Measurements from ENCODE around the gene GLB1L2.
"Not testable (repeated sequence)": the region's sequence is repeated elsewhere in the genome, so short reads cannot be mapped to it uniquely, and the experiment has no call there.

The GLB1L2 gene, protein sequence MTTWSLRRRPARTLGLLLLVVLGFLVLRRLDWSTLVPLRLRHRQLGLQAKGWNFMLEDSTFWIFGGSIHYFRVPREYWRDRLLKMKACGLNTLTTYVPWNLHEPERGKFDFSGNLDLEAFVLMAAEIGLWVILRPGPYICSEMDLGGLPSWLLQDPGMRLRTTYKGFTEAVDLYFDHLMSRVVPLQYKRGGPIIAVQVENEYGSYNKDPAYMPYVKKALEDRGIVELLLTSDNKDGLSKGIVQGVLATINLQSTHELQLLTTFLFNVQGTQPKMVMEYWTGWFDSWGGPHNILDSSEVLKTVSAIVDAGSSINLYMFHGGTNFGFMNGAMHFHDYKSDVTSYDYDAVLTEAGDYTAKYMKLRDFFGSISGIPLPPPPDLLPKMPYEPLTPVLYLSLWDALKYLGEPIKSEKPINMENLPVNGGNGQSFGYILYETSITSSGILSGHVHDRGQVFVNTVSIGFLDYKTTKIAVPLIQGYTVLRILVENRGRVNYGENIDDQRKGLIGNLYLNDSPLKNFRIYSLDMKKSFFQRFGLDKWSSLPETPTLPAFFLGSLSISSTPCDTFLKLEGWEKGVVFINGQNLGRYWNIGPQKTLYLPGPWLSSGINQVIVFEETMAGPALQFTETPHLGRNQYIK

DNA sequence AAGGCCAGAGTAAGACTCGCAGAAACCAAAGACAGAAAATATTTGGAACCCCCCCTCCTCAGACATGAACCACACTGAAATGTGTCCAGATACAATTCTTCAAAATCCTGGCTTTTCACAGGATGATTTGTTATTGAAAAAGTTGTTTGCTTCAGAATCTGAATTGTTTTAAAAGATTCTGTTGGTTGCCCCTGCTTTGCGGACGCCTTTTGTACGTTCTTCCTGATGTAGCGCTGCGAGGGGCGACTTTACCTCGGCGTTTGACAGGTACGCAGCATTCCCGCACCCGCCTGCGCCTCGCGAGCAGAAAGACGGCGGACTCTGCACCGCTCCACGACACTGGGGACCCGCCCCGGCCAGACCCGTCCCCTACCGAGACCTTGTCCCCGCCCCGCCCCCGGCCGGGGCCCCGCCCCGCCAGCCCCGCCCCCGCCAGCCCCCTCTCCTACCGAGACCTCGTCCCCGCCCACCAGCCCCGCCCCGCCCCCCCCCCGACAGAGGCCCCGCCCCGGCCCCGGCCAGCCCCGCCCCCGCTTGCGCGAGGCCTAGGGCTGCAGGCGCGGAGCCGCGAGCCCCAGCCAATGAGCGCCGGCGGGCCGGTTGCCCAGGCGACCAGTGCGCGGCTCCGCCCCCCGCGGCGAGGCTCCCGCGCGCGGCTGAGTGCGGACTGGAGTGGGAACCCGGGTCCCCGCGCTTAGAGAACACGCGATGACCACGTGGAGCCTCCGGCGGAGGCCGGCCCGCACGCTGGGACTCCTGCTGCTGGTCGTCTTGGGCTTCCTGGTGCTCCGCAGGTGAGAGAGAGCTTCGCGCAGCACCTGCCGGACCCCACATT, at the start of gene GLB1L2:
Gene GLB1L2, plus strand, starts transcription at position 635 of the 835 bp plus-strand sequence. Its CDS starts 74 bp downstream, at position 709.
- FAIRE-seq: no peak

DNA sequence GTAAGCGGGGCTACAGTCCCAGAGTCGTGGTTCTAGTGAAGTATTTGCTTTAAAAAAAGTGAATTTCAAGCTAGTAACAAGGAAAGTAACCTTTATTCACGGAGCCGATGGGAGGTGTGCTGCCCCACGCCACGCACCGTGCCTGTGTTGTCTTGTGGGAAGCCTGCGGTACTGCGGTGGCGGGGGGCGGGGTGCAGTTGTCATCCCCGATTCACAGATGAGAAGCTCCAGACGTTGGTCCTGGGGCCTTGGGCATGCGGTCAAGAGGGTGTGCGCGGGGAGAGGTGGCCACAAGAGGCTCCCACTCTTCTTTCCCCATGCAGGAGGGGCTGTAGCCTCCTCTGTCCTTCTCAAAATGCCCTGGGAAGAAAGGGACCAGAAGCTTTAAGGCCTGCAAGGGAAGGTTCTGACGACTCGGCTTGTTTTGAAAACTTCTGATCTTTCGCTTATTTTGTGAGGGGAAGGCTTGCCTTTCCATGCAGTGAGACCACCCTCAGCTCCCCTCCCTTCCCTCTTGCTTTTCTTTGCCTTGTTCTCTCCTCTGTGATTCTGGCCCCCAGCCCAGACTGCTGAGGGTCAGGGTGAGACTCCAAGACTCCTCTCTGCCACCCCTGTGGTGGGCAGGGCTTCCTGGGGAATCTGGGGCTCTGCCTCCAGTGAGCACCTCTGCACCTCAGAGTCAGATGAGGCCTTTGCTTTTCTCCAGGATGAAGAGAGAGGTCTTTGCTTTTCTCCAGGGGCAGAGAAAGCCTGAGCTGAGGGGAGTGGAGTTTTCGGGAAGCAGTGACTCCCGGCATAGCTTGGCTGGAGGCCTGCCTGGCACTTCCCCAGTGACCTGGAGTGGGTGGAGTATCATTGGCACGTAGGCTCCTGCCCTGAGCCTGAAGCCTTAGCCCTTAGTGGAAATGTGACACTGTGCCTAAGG, 49.4 kb upstream of the GLB1L2 start:
- no peak for DNase-seq (ENCODE audit: low spot score)
- no peak for FAIRE-seq

More for the DNA sequence above, at the start of gene GLB1L2:
- DNase-seq (ENCODE audit: low spot score): no peak

DNA sequence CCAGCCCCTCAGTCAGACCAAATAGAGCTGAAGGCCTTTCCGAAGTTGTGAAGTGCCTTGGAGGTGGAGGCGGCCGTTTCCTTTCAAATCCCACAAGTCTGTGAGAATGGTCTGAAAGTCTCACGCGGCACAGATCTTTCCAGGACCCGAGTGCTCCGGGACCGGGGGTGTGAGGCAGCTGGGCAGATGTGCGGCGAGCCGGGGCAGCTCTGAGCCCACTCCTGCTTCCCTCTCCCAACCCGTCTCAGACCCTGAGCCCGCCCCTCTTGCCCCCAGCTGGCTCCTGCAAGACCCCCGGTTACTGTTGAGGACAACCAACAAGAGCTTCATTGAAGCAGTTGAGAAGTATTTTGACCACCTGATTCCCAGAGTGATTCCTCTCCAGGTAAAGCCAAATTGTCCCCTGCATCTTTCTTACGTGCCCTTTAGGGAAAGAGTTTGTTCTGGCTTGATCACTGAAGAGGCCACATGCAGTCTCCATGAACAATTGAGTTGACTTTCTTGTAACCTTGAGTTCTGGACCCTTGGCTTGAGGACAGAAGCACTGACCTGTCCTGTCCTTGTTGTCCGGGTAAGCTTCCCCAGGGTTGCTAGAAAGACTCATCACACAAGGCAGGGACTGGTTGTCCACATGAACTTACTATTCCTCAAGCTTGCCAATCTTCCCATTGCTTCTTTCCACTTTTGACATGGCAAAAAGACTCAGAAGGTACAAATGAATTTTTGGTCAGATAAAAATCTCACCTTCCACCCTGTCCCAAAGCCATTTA, 48.1 kb upstream of the GLB1L2 start:
- DNase-seq (ENCODE audit: low spot score) (no peak), FAIRE-seq (no peak)

DNA sequence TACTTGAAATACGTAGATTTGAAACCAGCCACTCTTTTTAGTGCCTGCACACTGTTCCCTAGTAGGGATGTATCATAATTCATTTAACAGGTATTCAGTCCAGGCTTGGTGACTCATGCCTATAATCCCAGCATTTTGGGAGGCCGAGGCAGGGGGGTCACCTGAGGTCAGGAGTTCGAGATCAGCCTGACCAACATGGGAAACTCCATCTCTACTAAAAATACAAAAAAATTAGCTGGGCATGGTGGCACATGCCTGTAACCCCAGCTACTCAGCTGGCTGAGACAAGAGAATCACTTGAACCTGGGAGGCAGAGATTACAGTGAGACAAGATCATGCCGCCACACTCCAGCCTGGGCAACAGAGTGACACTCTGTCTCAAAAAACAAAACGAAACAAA, 47.4 kb upstream of the GLB1L2 start:
- not testable (repeated sequence) for DNase-seq (ENCODE audit: low spot score); FAIRE-seq

DNA sequence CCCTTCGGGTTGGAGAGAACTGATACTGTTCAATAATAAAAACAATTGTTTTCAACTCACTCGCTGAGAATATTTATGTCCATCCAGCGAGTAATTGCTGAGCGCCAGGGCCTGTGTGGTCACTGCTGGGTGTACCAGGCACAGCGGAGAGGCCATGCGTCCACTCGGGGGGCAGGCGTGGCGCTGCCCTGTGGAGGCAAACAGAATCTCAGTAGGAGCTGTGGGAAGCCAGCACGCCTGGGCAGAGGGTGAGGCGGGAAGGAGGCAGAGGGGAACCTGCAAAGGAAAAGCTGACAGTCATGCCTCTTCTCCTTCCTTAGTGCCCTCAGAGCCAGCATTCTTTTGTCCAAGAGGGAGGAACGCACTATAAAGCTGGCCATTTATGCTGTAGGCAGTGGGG, 44.2 kb upstream of the GLB1L2 start:
- DNase-seq (ENCODE audit: low spot score) (no peak), FAIRE-seq (no peak)

DNA sequence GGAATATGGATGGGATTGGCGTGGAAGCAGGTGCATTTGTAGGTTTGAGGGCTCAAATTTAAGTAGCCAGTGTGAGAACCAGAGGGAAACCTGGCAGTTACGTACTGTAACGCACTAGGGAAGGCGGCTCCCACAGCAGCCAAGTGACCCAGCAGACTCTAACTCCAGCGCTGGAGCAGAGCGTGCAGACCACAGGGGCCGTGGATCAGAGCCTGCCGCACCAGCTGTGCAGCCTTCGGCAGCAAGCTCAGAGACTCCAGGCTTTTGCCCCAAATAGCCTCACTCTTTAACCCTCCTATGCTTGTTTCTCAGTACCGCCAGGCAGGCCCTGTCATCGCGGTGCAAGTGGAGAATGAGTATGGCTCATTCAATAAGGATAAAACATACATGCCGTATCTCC, 43.3 kb upstream of the GLB1L2 start:
- DNase-seq (ENCODE audit: low spot score) (no peak), FAIRE-seq (no peak)

DNA sequence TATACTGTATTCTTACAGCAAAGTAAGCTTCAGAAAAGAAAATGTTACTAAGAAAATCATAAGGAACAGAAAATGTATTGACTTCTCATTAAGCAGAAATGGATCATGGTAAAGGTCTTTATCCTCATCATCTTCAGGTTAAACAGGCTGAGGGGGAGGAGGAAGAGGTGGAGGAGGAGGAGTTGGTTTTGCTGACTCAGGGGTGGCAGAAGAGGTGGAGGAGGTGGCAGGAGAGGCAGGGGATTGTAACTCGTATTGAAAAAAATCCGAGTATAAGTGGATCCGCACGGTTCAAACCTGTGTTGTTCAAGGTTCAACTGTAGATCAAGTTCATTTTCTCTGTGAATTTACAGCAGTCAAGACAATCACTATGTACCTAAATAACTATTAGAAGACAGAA, 42.6 kb upstream of the GLB1L2 start:
- DNase-seq (ENCODE audit: low spot score) (no peak), FAIRE-seq (no peak)

DNA sequence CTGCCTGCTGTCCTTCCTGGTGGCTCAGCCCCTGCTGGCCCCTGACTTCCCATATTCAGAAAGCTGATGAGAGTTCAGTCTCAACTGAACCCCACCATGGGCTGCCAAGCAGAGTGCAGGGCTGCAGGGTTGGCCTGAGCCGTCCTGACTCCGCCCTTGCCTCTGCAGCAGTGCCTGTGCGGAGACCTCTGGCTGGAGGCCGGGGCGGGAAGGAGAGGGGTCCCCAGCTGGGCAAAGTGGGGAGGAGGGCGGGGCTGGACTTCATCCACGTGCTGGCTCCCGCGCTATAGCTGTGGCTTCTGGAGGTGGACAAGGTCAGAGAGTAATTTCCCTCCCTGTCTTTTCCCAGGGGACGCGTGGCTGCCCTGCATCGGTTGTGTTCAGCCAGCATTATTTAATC, 42.0 kb upstream of the GLB1L2 start:
- FAIRE-seq (no peak), DNase-seq (ENCODE audit: low spot score) (no peak)

DNA sequence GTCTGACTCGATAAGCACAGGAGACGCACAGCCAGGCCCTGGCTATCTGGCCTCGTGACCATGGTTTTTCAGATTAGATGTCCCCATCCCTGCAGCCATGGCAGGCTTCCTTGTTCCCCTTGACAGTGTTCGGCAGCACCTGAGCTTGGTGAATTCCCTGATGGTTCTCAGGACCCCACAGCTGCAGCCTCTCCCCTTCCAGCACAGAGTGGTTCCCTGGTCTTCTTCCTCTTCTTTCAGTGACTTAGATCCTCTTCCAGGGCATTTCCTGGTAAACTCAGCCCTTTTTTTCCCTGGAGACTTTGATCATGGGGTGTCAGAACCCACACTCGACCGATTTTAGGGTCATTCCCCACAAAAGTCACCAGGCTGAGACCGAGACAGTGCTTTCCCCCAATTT, 41.1 kb upstream of the GLB1L2 start:
- DNase-seq (ENCODE audit: low spot score) (no peak), FAIRE-seq (no peak)

DNA sequence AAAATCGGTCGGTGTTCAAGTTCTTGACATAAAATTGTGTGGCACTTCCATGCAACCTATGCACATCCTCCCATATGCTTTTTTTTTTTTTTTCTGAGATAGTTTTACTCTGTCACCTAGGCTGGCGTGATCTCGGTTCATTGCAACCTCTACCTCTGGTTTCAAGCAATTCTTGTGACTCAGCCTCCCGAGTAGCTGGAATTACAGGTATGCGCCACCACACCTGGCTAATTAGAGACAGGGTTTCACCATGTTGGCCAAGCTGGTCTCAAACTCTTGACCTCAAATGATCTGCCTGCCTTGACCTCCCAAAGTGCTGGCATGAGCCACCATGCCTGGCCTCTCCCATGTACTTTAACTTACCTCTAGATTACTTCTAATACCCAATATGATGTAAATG, 40.6 kb upstream of the GLB1L2 start:
- no peak for DNase-seq (ENCODE audit: low spot score)
- FAIRE-seq: no peak

DNA sequence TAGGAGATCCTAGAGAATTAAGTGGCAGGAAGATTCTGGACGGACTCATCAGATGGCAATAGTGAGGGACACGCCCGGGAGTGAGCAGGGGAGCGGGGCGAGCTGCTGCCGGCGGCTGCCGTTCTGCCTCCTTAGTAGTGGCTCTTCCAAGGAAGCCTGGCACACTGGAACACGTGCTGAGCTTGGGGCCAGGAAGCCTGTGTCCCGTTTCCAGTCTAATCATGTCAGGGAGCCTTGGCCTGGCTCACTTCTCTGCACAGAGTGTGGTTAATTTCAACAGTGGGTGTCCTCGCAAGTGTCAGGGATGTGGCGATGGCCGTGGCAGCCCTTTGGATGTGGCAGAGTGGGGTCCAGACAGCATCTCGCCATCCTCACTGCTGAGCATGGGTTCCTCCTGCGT, 39.1 kb upstream of the GLB1L2 start:
- FAIRE-seq: no peak
- no peak for DNase-seq (ENCODE audit: low spot score)

DNA sequence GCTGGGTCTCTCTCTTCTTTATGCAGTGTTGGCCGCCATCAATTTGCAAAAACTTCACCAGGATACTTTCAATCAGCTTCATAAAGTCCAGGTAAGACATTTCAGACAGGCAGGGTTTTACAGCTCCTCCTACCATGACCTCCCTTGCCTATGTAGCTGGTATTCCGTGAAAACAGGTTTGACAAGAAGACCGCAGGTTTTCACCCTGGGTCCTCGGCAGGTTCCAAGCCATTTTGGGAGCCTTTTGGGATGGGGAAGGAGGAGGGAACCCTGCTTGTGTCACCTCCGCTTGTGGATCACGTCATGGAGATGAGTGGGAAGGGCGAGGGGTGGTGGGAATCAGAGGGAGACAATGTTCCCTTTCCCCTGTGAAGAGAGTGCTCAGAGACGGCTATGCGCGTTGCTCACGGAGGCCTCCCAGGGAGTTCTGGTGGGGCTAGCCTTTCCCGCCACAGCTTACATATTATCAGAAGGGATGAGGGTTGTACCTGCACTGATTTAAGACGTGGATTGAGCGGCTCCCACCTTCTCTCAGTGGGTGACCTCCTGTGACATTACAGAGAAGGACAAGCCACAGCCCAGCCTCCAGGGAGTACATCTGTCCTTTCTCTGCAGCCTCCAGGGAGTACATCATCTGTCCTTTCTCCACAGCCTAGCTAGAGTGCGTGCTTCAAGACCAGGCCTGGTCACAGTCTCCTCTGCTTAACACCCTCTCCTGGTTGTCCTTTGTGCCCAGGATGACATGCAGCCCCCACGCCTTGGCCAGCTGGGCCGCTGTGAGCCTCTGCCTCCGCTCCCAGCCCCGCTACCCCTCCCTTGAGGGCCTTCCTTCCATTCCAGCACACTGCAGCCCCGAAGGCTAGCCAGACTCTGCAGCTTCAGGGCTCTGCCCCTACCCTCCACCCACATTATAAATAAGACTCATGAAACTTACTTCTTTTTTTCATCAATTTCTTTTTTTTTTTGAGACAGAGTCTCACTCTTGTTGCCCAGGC, 38.4 kb upstream of the GLB1L2 start:
- DNase-seq (ENCODE audit: low spot score) (no peak), FAIRE-seq (no peak)

DNA sequence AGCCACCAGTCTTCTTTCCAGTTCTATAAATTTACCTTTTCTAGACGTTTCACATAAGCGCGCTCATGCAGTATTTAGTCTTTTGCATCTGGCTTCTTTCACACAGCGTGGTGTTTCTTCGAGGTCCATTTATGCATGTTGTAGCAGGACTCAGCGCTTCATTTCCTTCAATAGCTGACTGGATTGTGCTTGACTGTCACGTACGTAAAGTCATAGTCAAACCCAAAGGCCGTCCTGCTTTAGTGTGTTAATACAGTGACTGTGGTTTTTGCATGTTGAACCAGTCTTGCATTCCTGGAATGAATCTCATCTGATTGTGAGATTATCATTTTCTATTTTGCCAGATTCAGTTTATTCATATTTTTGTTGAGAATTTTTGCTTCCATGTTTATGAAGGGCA, 37.1 kb upstream of the GLB1L2 start:
- DNase-seq (ENCODE audit: low spot score) (no peak), FAIRE-seq (no peak)

DNA sequence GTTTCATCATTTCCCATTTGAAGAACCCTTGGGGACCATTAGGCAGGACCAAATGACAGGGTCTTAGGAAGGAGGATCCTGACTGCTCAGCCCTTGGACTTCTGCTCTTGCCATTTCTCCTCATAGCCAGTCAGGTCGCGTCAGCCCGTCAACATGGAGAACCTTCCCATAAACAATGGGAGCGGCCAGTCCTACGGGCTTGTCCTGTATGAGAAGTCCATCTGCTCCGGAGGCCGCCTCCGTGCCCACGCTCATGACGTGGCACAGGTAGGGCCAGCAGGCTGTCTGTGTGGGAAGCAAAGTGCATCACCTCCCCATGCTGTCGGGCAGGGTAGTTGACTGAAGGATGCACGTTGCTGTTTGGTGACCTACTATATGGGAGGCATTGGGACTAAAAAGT, 19.6 kb upstream of the GLB1L2 start:
- no peak for DNase-seq (ENCODE audit: low spot score)
- no peak for FAIRE-seq

DNA sequence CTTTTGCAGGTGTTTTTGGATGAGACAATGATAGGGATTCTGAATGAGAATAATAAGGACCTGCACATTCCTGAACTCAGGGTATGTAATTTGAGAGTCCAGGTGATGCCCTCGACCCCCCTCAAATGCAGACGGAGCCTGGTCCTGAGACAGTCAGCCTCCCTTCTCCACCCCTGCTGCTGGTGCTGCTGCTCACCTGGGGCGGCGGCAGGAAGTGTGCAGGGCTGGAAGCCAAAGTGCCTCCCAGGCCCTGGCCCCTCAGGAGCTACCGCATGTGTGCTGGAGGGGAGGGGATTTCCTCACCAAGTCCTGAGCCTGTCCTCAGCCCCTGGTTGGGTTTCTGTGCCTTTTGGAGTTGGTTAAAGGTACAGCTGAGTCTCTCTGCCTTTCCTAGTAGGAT, 19.0 kb upstream of the GLB1L2 start:
- no peak for DNase-seq (ENCODE audit: low spot score)
- no peak for FAIRE-seq

DNA sequence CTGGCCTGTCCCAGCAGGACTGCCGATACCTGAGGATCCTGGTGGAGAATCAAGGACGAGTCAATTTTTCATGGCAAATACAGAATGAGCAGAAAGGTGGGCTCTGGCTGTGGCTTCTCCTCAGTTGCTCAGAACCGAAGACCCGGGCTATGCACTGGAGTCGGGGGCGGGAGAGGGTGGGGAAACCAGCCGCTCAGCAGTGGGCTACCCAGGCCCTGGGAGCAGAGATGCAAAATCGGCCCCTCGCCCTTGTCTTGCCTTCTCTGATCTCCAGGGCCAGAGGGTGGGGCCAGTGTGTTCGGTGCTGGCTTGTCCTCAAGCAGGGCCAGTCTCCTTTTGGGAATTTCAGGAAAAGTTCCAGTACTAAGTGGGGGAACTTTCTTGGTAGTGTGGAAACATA, 18.4 kb upstream of the GLB1L2 start:
- no peak for FAIRE-seq
- DNase-seq (ENCODE audit: low spot score): no peak

DNA sequence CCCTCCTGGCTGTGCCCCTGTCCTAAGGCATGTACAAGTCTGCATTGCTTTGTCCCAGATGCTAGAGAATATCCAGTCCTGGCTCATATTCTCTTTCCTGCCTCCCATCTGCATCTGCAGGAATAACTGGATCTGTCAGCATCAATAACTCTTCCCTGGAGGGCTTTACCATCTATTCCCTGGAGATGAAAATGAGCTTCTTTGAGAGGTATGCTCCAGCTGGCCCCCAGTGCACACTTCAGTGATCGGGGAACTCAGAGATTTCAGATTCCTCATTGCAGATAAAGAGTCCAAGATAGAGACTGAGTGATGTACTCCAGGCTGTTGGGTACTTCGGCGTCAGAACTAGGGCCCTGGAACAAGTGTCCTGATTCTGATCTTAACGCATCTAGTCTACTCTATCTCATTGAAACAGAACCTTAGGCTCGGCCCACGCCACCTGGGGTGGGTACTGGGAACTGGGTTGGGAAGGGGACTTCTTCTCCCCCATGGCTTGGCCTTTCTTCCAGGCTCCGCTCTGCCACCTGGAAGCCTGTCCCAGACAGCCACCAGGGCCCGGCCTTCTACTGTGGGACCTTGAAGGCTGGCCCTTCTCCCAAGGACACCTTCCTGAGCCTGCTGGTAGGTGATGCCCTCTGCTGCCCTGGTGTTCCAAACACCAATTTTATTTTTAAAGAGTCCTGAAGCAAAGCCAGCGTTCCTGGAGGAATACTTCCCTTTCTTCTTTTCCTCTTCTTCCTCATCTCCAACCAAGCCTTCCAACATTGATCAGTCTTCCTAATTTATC, 17.8 kb upstream of the GLB1L2 start:
- DNase-seq (ENCODE audit: low spot score): no peak
- no peak for FAIRE-seq

DNA sequence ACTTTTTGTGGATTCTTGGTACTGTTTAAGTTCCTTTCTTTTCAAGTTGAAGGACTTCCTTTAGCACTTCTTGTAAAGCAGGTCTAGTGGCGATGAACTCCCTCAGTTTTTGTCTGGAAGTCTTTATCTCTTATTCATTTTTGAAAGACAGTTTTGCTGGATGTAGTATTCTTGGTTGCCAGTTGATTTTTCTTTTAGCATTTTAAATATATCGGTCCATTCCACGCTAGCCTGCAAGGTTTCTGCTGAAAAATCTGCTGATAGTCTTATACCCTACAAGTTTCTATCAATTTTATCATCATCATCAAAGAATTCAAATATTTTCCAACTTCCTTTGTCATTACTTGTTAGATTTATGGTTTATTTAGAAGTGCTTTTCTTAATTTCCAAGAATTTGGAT, 14.7 kb upstream of the GLB1L2 start:
- FAIRE-seq (no peak), DNase-seq (ENCODE audit: low spot score) (no peak)

All from urothelium cell line (cell line).